HG03066 (cell line): ENCODE data around the gene NMS.
"Not testable (repeated sequence)": the region's sequence is repeated elsewhere in the genome, so short reads cannot be mapped to it uniquely, and the experiment has no call there.

ENCODE experiments used
- ATAC-seq: cut with Tn5 transposase; IDR thresholded peaks from one replicate; pipeline ENCODE4 v1.9.1; 2021; ENCODE audit warnings: low read depth; ENCODE audit not compliant: unreplicated experiment

Gene NMS, protein sequence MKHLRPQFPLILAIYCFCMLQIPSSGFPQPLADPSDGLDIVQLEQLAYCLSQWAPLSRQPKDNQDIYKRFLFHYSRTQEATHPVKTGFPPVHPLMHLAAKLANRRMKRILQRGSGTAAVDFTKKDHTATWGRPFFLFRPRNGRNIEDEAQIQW

GRCh38 chr2:100470182-100470581 lies at the start of gene NMS:
Gene NMS (plus strand): TSS chr2:100470482. CDS start chr2:100470489, 7 bp downstream.
- no peak for ATAC-seq

- ATAC-seq = no peak
Measured at GRCh38 chr2:100422320-100423055, 47.8 kb upstream of the NMS start.

DNA sequence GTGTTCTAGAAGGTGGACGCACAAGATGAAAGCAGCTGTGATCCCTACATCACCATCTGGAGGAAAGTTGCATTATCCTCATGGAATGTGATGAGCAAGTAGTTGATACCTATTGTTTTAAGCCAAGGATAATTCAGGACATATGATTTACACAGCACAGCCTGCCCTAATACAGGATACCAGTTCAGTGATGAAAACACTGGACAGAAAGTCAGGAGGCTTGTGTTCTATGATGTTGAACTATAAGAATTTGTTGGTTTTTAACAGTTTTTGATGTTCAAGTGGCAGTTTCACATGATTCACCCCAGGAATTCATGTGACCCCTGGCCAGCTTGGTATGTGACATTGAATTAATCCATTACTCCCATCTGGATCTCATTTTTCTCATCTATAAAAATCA lies 46.7 kb upstream of the NMS start:
- ATAC-seq = no peak

DNA sequence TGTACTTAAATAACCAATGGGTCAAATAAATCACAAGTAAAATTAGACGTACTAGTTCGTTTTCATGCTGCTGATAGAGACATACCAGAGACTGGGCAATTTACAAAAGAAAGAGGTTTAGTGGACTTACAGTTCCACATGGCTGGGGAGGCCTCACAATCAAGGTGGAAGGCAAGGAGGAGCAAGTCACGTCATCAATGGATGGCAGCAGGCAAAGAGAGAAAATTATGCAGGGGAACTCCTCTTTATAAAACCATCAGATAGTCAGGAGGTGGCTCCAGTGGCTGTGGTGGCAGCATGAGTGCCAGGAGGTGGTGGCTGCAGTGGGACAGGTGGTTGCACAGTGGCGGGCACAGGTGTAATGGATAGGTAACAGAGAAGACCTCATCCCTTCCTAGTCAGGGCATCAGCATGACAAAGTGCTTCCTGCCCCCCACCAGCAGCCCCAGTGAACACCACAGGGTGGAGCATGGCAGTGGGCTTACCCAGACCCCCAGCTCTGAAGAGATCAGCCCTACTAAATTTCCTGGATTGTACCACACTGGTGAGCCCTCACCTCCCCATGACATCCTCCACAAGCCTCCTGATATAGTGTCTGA lies 45.9 kb upstream of the NMS start:
- ATAC-seq = no peak

DNA sequence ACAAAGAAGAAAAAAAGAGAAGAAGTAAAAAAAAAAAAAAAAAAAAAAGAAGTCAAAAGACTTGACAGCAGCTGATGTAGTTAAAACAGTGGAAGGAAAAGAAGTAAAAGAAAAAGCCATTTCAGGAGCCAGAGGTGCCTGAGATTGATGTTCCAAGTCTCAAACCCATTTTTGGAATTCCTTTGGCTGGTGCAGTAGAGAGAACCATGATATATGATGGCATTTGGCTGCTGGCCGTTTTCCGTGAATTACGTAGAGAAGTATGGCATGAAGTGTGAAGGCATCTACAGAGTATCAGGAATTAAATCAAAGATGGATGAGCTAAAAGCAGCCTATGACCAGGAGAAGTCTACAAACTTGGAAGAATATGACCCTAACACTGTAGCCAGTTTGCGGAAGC lies 45.2 kb upstream of the NMS start:
- ATAC-seq = no peak

DNA sequence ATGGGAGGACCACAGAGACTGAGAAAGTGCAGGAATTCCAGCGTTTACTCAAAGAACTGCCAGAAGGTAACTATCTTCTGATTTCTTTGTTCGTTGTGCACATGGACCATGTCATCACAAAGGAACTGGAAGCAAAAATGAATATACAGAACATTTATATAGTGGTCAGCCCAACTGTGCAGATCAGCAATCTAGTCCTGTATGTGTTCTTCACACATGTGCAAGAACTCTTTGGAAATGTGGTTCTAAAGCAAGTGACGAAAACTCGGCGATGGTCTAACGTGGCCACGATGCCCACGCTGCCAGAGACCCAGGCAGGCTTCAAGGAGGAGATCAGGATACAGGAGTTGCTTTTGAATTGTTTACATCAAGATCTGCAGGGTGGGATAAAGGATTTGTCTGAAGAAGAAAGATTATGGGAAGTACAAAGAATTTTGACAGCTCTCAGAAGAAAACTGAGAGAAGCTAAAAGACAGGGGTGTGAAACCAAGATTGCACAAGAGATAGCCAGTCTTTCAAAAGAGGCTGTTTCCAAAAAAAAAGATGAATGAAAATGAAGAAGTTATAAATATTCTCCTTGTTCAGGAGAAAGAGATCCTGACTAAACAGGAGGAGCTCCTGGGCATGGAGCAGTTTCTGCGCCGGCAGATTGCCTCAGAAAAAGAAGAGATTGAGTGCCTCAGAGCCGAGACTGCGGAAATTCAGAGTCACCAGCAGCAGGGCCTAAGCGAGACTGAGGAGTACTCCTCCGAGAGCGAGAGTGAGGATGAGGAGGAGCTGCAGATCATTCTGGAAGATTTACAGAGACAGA lies 44.5 kb upstream of the NMS start:
- ATAC-seq = no peak

DNA sequence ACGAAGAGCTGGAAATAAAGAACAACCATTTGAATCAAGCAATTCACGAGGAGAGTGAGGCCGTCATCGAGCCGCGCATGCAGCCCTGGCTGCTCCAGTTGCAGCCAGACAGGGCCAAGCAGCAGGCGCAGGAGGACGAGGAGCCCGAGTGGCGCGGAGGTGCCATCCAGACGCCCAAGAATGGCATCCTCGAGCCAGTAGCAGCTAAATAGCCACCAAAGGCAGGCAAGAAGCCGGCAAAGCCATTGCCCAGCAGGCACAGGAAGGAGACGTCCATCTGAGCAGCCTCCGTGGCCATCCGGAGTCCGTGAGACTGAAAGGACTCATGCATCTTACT lies 43.9 kb upstream of the NMS start:
- ATAC-seq = no peak

- no peak for ATAC-seq
Measured at GRCh38 chr2:100427111-100427510, 43.2 kb upstream of the NMS start.

DNA sequence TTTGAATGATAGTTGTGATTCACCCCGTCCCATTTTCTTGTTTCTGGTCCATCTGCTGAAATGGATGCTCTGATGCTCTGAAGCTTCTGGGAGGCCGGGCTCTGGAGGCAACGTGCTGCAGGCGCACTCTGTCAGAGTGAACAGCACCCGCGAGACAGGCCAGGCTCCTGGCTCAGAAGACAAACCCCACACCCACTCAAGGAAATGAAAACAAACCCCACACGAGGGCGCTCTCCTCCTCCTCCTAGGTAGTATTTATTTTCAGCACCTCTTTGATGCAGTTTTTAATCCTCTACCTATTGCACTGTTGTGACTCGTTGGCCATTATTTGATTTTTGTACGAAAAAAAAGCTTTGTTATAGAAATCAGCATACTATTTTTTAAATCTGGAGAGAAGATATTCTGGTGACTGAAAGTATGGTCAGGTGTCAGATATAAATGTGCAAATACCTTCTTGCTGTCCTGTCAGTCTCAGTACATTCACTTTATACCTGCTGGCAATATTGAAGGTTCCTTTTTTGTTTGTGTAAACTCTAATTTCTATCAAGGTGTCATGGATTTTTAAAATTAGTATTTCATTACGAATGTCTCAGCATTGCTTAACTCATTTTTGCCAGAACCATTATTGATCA lies 42.5 kb upstream of the NMS start:
- no peak for ATAC-seq

DNA sequence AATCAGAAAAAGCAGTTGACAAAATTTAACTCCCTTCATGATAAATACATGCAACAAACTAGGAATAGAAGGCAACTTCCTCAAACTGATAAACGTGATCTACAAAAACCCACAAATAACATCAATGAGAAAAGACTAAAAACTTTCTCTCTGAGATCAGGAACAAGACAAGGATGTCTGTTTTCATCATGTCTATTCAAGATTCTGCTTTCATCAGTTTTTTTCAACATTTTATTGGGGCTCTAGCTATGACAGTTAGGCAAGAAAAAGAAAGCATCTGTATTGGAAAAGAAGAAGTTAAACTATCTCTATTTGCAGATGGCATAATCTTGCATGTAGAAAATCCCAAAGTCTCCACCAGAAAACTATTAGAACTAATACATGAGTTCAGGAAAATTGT lies 40.6 kb upstream of the NMS start:
- no peak for ATAC-seq

- ATAC-seq = no peak
Measured at GRCh38 chr2:100437751-100438150, 32.5 kb upstream of the NMS start.

DNA sequence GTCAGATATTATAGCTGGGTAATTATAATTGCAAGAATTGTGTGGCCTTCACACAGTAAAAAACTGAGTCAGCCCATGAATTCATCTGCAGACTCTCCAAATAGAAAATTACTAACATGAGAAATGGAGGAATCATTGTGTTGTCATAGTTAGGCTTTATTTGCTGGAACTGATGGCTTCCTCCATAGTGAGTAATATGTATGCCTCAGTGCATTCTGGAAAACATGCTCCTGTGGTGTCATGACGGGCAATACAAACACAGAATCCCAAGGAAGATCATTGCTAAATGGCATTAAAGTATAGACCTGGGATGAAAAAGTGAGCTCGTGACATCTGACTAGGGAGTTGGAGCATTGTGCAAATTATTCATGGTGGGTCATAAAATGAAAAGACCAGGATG lies 23.6 kb upstream of the NMS start:
- no peak for ATAC-seq

- ATAC-seq = no peak
Measured at GRCh38 chr2:100451092-100451491, 19.2 kb upstream of the NMS start.

DNA sequence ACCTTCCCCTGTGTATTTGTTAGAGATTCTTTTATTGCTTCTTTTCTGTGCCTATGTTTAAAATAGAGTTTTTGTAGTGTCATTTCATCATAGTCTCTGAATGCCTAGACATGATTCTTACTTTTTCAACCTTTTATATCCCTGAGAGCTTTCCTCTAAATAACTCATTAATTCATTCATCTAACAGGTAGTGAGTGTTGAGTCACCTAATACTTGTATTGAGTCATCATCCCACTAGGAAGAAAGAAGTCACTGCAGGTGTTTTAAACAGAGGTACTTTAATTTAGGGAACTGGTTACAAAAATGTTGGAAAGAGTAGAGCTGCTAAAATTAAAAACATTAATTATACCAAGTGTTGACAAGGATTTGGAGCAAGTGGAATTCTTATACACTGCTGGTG lies 18.5 kb upstream of the NMS start:
- ATAC-seq = no peak

GRCh38 chr2:100453853-100454252 lies 16.4 kb upstream of the NMS start:
- ATAC-seq = no peak

DNA sequence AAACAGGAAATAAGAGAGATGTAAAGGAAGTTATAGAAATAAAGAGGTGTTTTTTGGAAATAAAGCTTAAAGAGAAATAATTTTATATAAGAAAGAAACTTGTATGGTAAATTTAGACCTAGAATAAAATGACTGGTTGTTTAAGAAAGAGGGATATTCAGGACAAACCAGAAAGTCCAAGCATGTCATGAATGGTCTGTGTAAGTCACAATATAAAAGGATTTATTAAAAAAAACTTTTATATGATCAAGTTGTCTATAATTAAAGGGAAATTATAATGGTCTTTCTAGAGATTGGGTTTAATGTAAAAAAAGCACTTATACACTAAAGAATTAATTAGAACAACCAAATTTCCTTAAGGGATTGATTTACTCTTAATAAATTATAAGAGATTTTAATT lies 13.9 kb upstream of the NMS start:
- ATAC-seq = not testable (repeated sequence)

DNA sequence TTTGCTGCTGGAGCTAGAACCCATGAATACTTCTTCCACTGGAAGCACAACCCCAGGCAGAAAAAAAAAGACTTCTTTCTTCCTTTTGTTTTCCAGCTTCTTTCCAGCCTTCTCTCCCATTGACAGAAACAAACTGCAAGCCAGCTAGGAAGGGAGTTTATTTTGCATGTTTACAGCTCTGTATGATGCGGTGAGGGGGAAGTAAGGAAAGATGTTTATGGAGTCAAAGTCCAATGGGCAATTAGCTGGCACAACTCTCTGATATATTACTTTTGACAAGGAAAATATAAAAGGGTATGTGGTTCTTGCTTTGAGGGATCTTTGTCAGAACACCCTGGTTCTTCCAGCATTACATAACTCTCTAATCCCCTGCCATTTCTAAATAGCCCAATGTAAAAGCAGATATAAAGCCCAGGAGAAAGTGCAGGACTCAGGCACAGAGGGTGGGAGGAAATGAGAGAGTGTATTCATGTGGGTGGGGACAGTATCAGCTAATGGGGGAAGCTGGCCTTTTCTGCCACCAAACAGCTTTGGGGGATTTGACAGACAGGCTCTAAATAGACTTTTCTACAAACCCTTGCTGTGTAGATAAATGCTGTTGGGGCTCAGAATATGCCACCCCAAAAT lies 9.3 kb upstream of the NMS start:
- no peak for ATAC-seq

DNA sequence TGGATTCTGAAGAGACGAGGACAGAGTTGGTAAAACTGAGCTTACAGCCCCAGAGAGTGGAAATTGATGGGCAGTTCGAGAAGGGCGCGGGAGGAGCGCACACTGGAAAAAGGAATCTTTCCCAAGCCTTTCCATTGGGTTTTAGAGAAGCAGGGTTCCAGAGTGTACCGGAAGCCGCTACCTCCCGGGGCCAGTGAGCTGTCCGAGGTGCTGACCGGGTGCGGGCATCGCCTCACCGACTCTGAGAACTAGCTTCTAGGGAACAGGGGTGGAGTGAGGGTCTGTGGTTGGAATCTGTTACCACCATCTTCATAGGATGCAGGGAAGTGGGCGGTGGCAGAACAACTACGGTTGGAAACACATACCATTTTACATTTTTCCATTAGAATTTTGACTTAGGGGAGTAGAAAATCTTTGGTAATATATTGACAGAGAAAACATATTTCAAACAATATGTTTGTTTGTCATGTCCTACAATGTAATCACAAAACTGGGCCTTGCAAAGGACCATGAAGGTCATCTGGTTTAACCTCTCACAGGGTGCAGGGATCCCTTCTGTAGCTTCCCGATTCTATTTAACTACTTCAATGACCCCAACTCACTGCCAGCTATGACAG lies 724 bp downstream of the NMS start:
- no peak for ATAC-seq

GRCh38 chr2:100476606-100477005 lies 6.3 kb downstream of the NMS start:
- no peak for ATAC-seq

DNA sequence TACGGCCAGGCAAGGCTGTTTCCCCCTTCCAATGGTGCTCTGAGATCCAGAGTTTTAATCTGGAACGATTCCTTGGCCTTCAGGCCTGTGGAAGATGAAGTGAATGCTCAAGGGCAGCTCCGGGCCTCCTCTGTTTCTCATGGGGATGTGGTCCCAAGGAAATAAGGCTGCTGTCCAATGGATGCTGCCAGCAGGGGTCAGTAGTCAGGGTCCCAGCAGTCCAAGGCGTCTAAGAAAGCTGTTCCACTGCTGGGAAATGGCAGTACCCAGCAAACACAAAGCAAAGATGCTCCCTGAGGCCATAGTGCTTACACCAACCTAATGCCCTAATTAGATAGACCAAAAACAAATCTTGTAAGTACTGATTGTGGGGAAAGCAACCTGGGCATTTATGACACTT lies 12.5 kb downstream of the NMS start:
- ATAC-seq = no peak
